ENCODE results near the gene FXYD6.

The FXYD6 gene

GRCh38 chr11:117837791-117838190 is 38.7 kb downstream of the FXYD6 start:
- H3K4me3 ChIP-seq (ENCODE audit: low read depth, low read length) = no peak overlapping the region
- TF ChIP-seq CTCF (IDR thresholded peaks at IDR 0.05; ENCODE audit: low read depth, low read length) = no peak

GRCh38 chr11:117837070-117837776 is 39.2 kb downstream of the FXYD6 start:
- no peak overlapping the region for H3K4me3 ChIP-seq (ENCODE audit: low read depth, low read length)
- no peak for TF ChIP-seq CTCF (IDR thresholded peaks at IDR 0.05; ENCODE audit: low read depth, low read length)

GRCh38 chr11:117836077-117836960 is 40.1 kb downstream of the FXYD6 start:
- TF ChIP-seq CTCF (IDR thresholded peaks at IDR 0.05; ENCODE audit: low read depth, low read length) = no peak
- no peak overlapping the region for H3K4me3 ChIP-seq (ENCODE audit: low read depth, low read length)

GRCh38 chr11:117835576-117835975 is 40.9 kb downstream of the FXYD6 start:
- no peak overlapping the region for H3K4me3 ChIP-seq (ENCODE audit: low read depth, low read length)

GRCh38 chr11:117834838-117835443 is 41.5 kb downstream of the FXYD6 start:
- no peak for TF ChIP-seq CTCF (IDR thresholded peaks at IDR 0.05; ENCODE audit: low read depth, low read length)
- no peak overlapping the region for H3K4me3 ChIP-seq (ENCODE audit: low read depth, low read length)

More at GRCh38 chr11:117835576-117835975, 40.9 kb downstream of the FXYD6 start:
- no peak for TF ChIP-seq CTCF (IDR thresholded peaks at IDR 0.05; ENCODE audit: low read depth, low read length)

GRCh38 chr11:117834068-117834810 is 42.2 kb downstream of the FXYD6 start:
- TF ChIP-seq CTCF (IDR thresholded peaks at IDR 0.05; ENCODE audit: low read depth, low read length) = no peak
- no peak overlapping the region for H3K4me3 ChIP-seq (ENCODE audit: low read depth, low read length)
